Upper lobe of left lung (tissue), 6 donors: ENCODE results near the gene ZNF629. TPM values are rescaled to one million over a fixed set of nuclear protein-coding genes. Genes with fewer than 3 reads are reported as not detected.

Experiments used
- ATAC-seq, 2 donors: fragments of 200-7000 bp; cut with Tn5 transposase; one replicate each; pipeline ENCODE4 v1.9.1; 2022; ENCODE audit warnings: mild to moderate bottlenecking in 2 of 2, moderate library complexity in 2 of 2; ENCODE audit not compliant: low FRiP score in 2 of 2
- DNase-seq, 2 donors: peaks; one replicate each; pipeline ENCODE4 v3.0.0-alpha.2; 2019 to 2020
- H3K27ac ChIP-seq, 4 donors: fragments of 200-600 bp; sonication (generic); one replicate each; pipeline ENCODE4 v1.5.1; 2016 to 2019
- H3K27me3 ChIP-seq, 4 donors: fragments of 200-600 bp; sonication (generic); one replicate each; pipeline ENCODE4 v1.5.1; 2017 to 2019
- H3K36me3 ChIP-seq, 4 donors: fragments of 200-600 bp; sonication (generic); one replicate each; pipeline ENCODE4 v1.5.1; 2016 to 2019
- H3K4me1 ChIP-seq, 4 donors: fragments of 200-600 bp; sonication (generic); one replicate each; pipeline ENCODE4 v1.5.1; 2018 to 2019
- H3K4me3 ChIP-seq, 4 donors: fragments of 200-600 bp; sonication (generic); one replicate each; pipeline ENCODE4 v1.5.1; 2017 to 2019; ENCODE audit warnings: mild to moderate bottlenecking in 2 of 4, moderate library complexity in 1 of 4
- H3K9me3 ChIP-seq, 4 donors: fragments of 200-600 bp; sonication (generic); one replicate each; pipeline ENCODE4 v1.5.1; 2018 to 2019
- CTCF ChIP-seq, 6 experiments: fragments of 450-650 bp in 4 of 6; fragments of 200-600 bp in 2 of 6; sonication (generic) in 2 of 6; IDR thresholded peaks; one replicate each; pipeline ENCODE4 v1.5.1; 2016 to 2019; ENCODE audit warnings: antibody characterized with exemption in 6 of 6
- EP300 ChIP-seq, 4 donors: sonication (generic); formaldehyde crosslinking; IDR thresholded peaks; one replicate each; pipeline ENCODE4 v1.5.1; 2017; ENCODE audit warnings: antibody characterized with exemption in 4 of 4, control low read depth in 2 of 4
- POLR2A ChIP-seq, 4 donors: fragments of 450-650 bp; IDR thresholded peaks; one replicate each; pipeline ENCODE4 v1.5.1; 2016 to 2017; ENCODE audit warnings: antibody characterized with exemption in 4 of 4, mild to moderate bottlenecking in 2 of 4
- POLR2AphosphoS5 ChIP-seq, 2 donors: sonication (generic); formaldehyde crosslinking; IDR thresholded peaks; one replicate each; pipeline ENCODE4 v1.5.1; 2017; ENCODE audit warnings: antibody characterized with exemption in 2 of 2
- WGBS, 2 donors: methylation state at CpG; one replicate each; pipeline ENCODE4 v1.1.5; 2017 to 2018; 5-methylcytosine and 5-hydroxymethylcytosine counted together
- total RNA-seq, 6 donors: library from RNA; depleted of rRNA in 4 of 6; stranded (reverse); fragments of >200 nt in 4 of 6; gene quantifications; one replicate each; pipeline versions ENCODE4 v1.1.0 to v1.2.1, GENCODE V29; 2016 to 2021
- donor health status: DM: no; HTN: no; CAD: no; lungs with moderate emphysema.
- donor health status: DM: no; HTN: yes; CAD: no; lungs with severe emphysema.

ZNF629 gene
- total RNA-seq, 6 donors from 2014 or later, result 13.1 to 32.5 (median 14.8) TPM

DNA sequence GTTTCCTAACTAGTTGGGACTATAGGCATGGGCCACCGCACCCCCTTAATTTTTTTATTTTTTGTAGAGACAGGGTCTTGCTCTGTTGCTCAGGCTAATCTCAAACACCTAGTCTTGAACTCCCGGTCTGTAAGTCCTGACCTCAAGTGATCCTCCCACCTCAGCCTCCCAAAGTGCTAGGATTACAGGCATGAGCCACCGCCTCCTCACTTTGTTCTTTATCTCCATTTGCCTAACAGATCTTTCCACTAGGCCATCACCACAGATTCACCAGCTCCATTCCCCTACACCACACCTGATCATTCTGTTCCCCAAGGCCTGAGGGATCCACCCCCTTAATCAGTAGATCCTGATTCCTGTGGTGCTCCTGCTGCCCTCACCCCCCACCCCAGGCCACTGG is 7.6 kb upstream of the ZNF629 start:
- DNase-seq (no peak), ATAC-seq (no peak)
- no peaks in the 10 kb centered on the region for H3K9me3 ChIP-seq
- H3K4me1 ChIP-seq, result no peaks in the 10 kb centered on the region
- TF ChIP-seq EP300 (IDR thresholded peaks at IDR 0.05), result no peak
- TF ChIP-seq POLR2A (IDR thresholded peaks at IDR 0.05), result no peak
- no peak for TF ChIP-seq CTCF (IDR thresholded peaks at IDR 0.05)
- TF ChIP-seq POLR2AphosphoS5 (IDR thresholded peaks at IDR 0.05), result no peak
- 87 to 90% methylated on average over 3 of the region's 3 CpGs for whole genome bisulfite sequencing, 2 donors
- H3K4me3 ChIP-seq, result no peak overlapping the region
- no peaks in the 10 kb centered on the region for H3K36me3 ChIP-seq
- no peak overlapping the region for H3K27ac ChIP-seq
- H3K27me3 ChIP-seq, result no peaks in the 10 kb centered on the region

- H3K27me3 ChIP-seq, result no peaks in the 10 kb centered on the region
- ATAC-seq (no peak), DNase-seq (no peak)
- TF ChIP-seq EP300 (IDR thresholded peaks at IDR 0.05) (no peak), POLR2AphosphoS5 (IDR thresholded peaks at IDR 0.05) (no peak), CTCF (IDR thresholded peaks at IDR 0.05) (no peak), POLR2A (IDR thresholded peaks at IDR 0.05) (no peak)
- H3K4me3 ChIP-seq, result no peak overlapping the region
- no peaks in the 10 kb centered on the region for H3K4me1 ChIP-seq
- no peak overlapping the region for H3K27ac ChIP-seq
- no peaks in the 10 kb centered on the region for H3K36me3 ChIP-seq
- 75 to 94% methylated on average over 6 to 7 of the region's 7 CpGs for WGBS, 2 donors
- no peaks in the 10 kb centered on the region for H3K9me3 ChIP-seq
Measured at GRCh38 chr16:30793508-30794069, 6.6 kb upstream of the ZNF629 start.

- ATAC-seq (no peak), DNase-seq (no peak)
- Histone ChIP-seq H3K36me3 (peaks cover under 1 to 17% (median 14%) of the 10 kb centered on the region in 4 donors), H3K9me3 (no peaks in the 10 kb centered on the region), H3K4me3 (peak overlapping the region; percentile 95 to 99 (median 96)), H3K27ac (peak overlapping the region; percentile 89 to 96 (median 92)), H3K27me3 (no peaks in the 10 kb centered on the region), H3K4me1 (peaks cover 14 to 20% (median 18%) of the 10 kb centered on the region in 4 donors)
- WGBS, 2 donors, result 50 to 51% methylated on average over 11 of the region's 11 CpGs
- TF ChIP-seq CTCF (IDR thresholded peaks at IDR 0.05) (no peak), EP300 (IDR thresholded peaks at IDR 0.05) (no peak), POLR2AphosphoS5 (IDR thresholded peaks at IDR 0.05) (no peak), POLR2A (IDR thresholded peaks at IDR 0.05) (no peak)
Measured at GRCh38 chr16:30787613-30788378, 791 bp upstream of the ZNF629 start.

GRCh38 chr16:30786115-30786935 is 680 bp downstream of the ZNF629 start:
- Histone ChIP-seq H3K4me3 (peak overlapping the region; percentile 95 to 99 (median 96)), H3K27ac (peak overlapping the region; percentile 89 to 96 (median 92)), H3K4me1 (peaks cover 14 to 20% (median 18%) of the 10 kb centered on the region in 4 donors), H3K27me3 (no peaks in the 10 kb centered on the region), H3K9me3 (no peaks in the 10 kb centered on the region), H3K36me3 (peaks cover 7 to 31% (median 26%) of the 10 kb centered on the region in 4 donors)
- TF ChIP-seq CTCF (IDR thresholded peaks at IDR 0.05) (no peak), EP300 (IDR thresholded peaks at IDR 0.05) (no peak), POLR2A (IDR thresholded peaks at IDR 0.05) (no peak), POLR2AphosphoS5 (IDR thresholded peaks at IDR 0.05) (no peak)
- 6 to 11% methylated on average over 21 to 26 of the region's 57 CpGs for WGBS, 2 donors
- DNase-seq (peak; percentile 44 to 88), ATAC-seq (peak; percentile 56 to 74)
